Cardiac muscle cell (in vitro differentiated cells and primary cell): ENCODE measurements around the gene CBFA2T2. TPM values are rescaled to one million over a fixed set of nuclear protein-coding genes. Genes with fewer than 3 reads are reported as not detected.

Experiments
- DNase-seq, 2 donors: peaks; one replicate each; pipeline versions ENCODE4 v3.0.0 to v3.0.0-alpha.2; 2010 to 2017; ENCODE audit warnings: low read depth in 1 of 2, low spot score in 1 of 2
- H3K27ac ChIP-seq: fragments of 200-600 bp; sonication (generic); 2 replicates; pipeline ENCODE4 v1.5.1; 2016
- H3K27me3 ChIP-seq: fragments of 200-600 bp; sonication (generic); 2 replicates; pipeline ENCODE4 v1.6.0; 2016; ENCODE audit warnings: control low read depth
- H3K36me3 ChIP-seq: fragments of 200-600 bp; sonication (generic); 2 replicates; pipeline ENCODE4 v1.5.1; 2016; ENCODE audit warnings: control low read depth
- H3K4me1 ChIP-seq: fragments of 200-600 bp; sonication (generic); 2 replicates; pipeline ENCODE4 v1.8.1; 2017; ENCODE audit warnings: low read depth, mild to moderate bottlenecking, mixed run types
- H3K4me3 ChIP-seq: fragments of 200-600 bp; sonication (generic); 2 replicates; pipeline ENCODE4 v1.5.1; 2016; ENCODE audit warnings: mild to moderate bottlenecking
- H3K9me3 ChIP-seq: fragments of 200-600 bp; sonication (generic); 2 replicates; pipeline ENCODE4 v1.5.1; 2017; ENCODE audit warnings: low read depth, mild to moderate bottlenecking, control low read depth
- polyA plus RNA-seq: library from polyadenylated mRNA; unstranded; fragments of >200 nt; fragmentation: Nextera tagmentation; extraction: Ambion mirVana; gene quantifications from 2 replicates; pipeline ENCODE4 v1.2.1, GENCODE V29; 2016
- total RNA-seq: library from RNA; depleted of rRNA; stranded (reverse); fragments of >200 nt; gene quantifications from 2 replicates; pipeline ENCODE4 v1.2.3, GENCODE V29; 2016
- TF ChIP-seq, protein P1 (sequence below): IDR thresholded peaks from 2 replicates; pipeline ENCODE4 v1.5.1; 2012; ENCODE audit warnings: low read depth, mild to moderate bottlenecking, low read length

Gene CBFA2T2
- total and polyA plus RNA-seq, 2 experiments from 2014 or later = 36.7 to 53.1 TPM

DNA sequence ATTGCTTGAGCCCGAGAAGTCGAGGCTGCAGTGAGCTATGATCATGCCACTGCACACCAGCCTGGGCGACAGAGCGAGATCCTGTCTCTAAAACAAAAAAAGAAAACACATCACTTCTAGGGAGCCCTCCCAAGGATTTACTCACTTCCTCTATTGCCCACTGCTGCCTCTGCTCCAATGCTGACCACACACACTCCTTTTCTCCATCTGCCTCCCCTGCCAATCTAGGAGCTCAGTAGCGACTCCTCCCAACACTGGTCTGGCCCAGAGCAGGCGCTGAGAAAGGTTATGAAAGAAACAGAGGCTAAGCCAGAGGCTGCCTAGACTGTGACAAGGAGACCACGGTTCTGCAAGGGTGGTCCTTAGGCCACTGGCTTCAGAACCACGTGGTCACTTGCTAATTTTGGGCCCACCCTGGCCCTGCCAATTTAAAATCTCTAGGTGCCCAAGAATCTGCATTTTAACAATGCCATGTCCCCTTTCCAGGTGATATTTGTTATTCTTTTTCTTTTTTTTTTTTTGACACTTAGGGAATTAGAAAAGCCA, 197.5 kb downstream of the CBFA2T2 start:
- Histone ChIP-seq H3K4me3 (no peak overlapping the region), H3K27ac (no peak overlapping the region), H3K27me3 (no peaks in the 10 kb centered on the region), H3K9me3 (no peaks in the 10 kb centered on the region), H3K36me3 (no peaks in the 10 kb centered on the region), H3K4me1 (peaks cover 32% of the 10 kb centered on the region)
- TF ChIP-seq, protein P1, sequence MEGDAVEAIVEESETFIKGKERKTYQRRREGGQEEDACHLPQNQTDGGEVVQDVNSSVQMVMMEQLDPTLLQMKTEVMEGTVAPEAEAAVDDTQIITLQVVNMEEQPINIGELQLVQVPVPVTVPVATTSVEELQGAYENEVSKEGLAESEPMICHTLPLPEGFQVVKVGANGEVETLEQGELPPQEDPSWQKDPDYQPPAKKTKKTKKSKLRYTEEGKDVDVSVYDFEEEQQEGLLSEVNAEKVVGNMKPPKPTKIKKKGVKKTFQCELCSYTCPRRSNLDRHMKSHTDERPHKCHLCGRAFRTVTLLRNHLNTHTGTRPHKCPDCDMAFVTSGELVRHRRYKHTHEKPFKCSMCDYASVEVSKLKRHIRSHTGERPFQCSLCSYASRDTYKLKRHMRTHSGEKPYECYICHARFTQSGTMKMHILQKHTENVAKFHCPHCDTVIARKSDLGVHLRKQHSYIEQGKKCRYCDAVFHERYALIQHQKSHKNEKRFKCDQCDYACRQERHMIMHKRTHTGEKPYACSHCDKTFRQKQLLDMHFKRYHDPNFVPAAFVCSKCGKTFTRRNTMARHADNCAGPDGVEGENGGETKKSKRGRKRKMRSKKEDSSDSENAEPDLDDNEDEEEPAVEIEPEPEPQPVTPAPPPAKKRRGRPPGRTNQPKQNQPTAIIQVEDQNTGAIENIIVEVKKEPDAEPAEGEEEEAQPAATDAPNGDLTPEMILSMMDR = no peak
- peak in 1 of 2 donors; percentile 83 for DNase-seq

DNA sequence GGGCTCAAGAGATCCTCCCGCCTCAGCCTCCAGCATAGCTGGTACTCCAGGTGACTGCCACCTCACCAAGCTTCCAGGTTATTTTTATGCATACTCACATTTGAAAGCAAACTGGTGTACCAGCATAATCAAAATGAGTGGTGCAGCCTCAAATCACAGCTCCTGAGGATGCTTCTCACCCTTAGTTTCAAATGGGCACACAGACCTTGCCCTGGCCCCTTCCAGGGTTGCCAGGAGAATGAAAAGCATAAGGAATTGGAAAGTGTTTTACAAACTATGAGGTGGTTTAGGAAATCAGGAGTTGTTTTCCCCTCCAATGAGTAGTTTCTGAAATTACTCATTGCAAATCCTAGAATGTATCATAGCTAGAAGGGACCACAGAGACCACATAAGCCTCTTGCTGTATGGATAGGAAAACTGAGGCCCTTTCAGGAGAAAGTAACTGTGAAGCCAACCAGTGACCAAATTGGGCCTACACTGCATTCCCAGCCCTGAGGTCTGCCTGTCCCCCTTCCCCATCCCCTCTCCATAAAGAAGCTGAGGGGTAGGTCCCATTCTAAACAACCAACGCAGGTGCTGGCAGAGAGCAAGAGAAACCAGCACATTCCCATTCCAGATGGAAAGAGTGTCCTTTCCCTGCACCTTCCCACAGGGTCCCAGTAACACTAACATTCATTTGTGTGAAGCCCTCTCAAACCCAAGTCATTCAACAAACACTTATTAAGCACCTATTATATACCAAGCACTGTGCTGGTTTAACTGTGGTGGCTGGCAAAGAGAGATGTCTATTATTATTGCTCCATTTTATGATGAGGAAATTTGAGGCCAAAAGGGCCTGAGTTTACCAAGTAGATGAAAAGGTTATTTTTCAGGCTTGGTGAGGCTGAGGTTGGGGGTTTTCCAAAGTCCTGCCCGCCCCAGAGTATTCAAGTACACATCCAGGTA, 198.4 kb downstream of the CBFA2T2 start:
- H3K4me1 ChIP-seq = peaks cover 36% of the 10 kb centered on the region
- H3K27me3 ChIP-seq = no peaks in the 10 kb centered on the region
- no peak overlapping the region for H3K4me3 ChIP-seq
- H3K9me3 ChIP-seq = no peaks in the 10 kb centered on the region
- TF ChIP-seq, protein P1 = no peak
- peak overlapping the region; percentile 28 for H3K27ac ChIP-seq
- no peak for DNase-seq
- H3K36me3 ChIP-seq = no peaks in the 10 kb centered on the region

DNA sequence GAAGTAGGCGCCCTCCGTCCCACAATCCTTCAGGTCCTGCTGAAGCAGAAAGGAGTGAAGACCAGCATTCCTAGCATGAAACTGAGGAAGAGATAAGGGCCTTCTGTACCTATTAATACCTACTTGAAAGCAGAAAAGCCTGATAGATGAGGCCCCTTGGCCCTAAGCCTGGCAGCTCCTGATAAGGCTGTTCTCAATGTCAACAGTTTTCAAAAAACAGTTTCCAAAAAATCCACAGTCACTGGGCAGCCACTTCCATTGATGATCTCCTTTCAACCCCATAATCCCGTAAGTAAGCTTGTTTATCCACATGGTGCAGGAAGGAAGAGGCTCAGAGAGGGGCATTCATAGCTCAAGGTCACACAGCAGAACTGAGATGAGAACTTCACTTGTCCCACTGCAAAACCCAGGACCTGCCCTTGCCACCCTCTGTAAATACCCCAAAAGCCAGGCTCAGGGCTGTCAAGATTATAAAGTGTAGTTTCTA, 199.1 kb downstream of the CBFA2T2 start:
- TF ChIP-seq, protein P1 = no peak
- no peak overlapping the region for H3K4me3 ChIP-seq
- no peaks in the 10 kb centered on the region for H3K9me3 ChIP-seq
- peak in 1 of 2 donors; percentile 77 for DNase-seq
- H3K27ac ChIP-seq = peak overlapping the region; percentile 28
- H3K27me3 ChIP-seq = no peaks in the 10 kb centered on the region
- no peaks in the 10 kb centered on the region for H3K36me3 ChIP-seq
- H3K4me1 ChIP-seq = peaks cover 43% of the 10 kb centered on the region

DNA sequence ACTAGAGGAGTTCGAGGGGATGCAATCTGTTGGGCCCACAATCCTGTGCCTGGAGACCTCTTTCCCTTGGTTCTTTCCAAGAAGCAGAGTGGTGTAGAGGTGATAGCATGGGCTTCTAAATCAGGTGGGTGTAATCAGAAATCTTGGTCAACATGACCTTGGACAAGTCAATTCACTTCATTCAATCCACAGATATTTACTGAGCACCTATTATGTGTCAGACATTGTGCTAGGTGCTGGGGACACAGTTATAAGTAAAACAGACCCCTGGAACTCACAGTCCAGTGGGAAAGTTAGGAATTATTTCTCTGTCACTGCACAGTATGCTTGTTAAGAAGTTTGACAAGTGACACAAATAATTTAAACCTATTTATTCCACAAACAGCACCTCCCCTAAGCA, 199.6 kb downstream of the CBFA2T2 start:
- TF ChIP-seq, protein P1 = no peak
- H3K27ac ChIP-seq = peak overlapping the region; percentile 28
- H3K27me3 ChIP-seq = no peaks in the 10 kb centered on the region
- H3K4me3 ChIP-seq = no peak overlapping the region
- H3K4me1 ChIP-seq = peaks cover 46% of the 10 kb centered on the region
- no peaks in the 10 kb centered on the region for H3K9me3 ChIP-seq
- no peaks in the 10 kb centered on the region for H3K36me3 ChIP-seq
- no peak for DNase-seq

DNA sequence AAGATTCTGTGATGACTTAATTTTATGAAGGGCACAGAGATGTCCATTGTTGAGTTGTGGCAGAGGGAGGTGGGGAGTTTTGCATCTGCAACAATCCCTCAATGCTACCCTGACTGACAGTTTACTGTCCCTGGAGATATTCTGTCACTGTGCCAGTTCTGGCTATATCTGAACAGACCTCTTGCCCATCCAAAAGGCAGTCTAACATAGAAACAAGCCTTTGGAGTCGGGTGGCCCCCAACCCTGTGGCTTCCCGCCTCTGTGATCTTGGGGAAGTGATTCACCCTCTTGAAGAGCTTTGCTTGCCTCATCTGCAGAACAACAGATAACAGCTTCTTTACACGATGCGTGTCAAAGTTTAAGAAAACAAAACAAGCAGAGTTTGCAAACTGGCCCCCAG, 200.1 kb downstream of the CBFA2T2 start:
- Histone ChIP-seq H3K36me3 (no peaks in the 10 kb centered on the region), H3K4me3 (no peak overlapping the region), H3K27ac (no peak overlapping the region), H3K4me1 (peaks cover 42% of the 10 kb centered on the region), H3K27me3 (no peaks in the 10 kb centered on the region), H3K9me3 (no peaks in the 10 kb centered on the region)
- TF ChIP-seq, protein P1 = no peak
- DNase-seq = peak in 1 of 2 donors; percentile 85
